Endothelial cell (in vitro differentiated cells): ENCODE data around the gene SCAMP1. TPM values are rescaled to one million over a fixed set of nuclear protein-coding genes. Genes with fewer than 3 reads are reported as not detected.
"Not testable (repeated sequence)": the region's sequence is repeated elsewhere in the genome, so short reads cannot be mapped to it uniquely, and the experiment has no call there.

ENCODE experiments used
- DNase-seq: peaks from one replicate; pipeline ENCODE4 v3.0.0; 2021; ENCODE audit warnings: low spot score
- H3K27ac Mint-ChIP-seq: one replicate; pipeline ENCODE4 v1.8.0; 2021; ENCODE audit warnings: mixed read lengths, inconsistent platforms; ENCODE audit not compliant: unreplicated experiment
- H3K27me3 Mint-ChIP-seq: one replicate; pipeline ENCODE4 v1.8.0; 2021; ENCODE audit warnings: mild to moderate bottlenecking, moderate library complexity, mixed read lengths, inconsistent platforms; ENCODE audit not compliant: unreplicated experiment
- H3K36me3 Mint-ChIP-seq: one replicate; pipeline ENCODE4 v1.8.0; 2021; ENCODE audit warnings: mild to moderate bottlenecking, low read depth, mixed read lengths, inconsistent platforms; ENCODE audit not compliant: unreplicated experiment
- H3K4me1 Mint-ChIP-seq: one replicate; pipeline ENCODE4 v1.8.0; 2021; ENCODE audit warnings: mild to moderate bottlenecking, mixed read lengths, inconsistent platforms; ENCODE audit not compliant: unreplicated experiment
- H3K4me3 Mint-ChIP-seq: one replicate; pipeline ENCODE4 v1.8.0; 2021; ENCODE audit warnings: mild to moderate bottlenecking, mixed read lengths, inconsistent platforms; ENCODE audit not compliant: unreplicated experiment
- H3K9me3 Mint-ChIP-seq: one replicate; pipeline ENCODE4 v1.8.0; 2021; ENCODE audit warnings: mixed read lengths, inconsistent platforms; ENCODE audit not compliant: unreplicated experiment
- total RNA-seq: library from RNA; stranded (reverse); fragmentation: NEBNext Ultra II Directional; extraction: Animal tissue kit (Norgen Biotek cat#: 25700); gene quantifications from one replicate; pipeline ENCODE4 v1.2.1, GENCODE V29; 2021; ENCODE audit not compliant: unreplicated experiment
- TF ChIP-seq, protein P1 (sequence below): fragments of 200-600 bp; sonication (generic); IDR thresholded peaks from one replicate; pipeline ENCODE4 v1.5.0; 2021; ENCODE audit warnings: antibody characterized with exemption; ENCODE audit not compliant: unreplicated experiment

SCAMP1 gene
- total RNA-seq, 1 donor from 2014 or later, result 30.6 TPM

DNA sequence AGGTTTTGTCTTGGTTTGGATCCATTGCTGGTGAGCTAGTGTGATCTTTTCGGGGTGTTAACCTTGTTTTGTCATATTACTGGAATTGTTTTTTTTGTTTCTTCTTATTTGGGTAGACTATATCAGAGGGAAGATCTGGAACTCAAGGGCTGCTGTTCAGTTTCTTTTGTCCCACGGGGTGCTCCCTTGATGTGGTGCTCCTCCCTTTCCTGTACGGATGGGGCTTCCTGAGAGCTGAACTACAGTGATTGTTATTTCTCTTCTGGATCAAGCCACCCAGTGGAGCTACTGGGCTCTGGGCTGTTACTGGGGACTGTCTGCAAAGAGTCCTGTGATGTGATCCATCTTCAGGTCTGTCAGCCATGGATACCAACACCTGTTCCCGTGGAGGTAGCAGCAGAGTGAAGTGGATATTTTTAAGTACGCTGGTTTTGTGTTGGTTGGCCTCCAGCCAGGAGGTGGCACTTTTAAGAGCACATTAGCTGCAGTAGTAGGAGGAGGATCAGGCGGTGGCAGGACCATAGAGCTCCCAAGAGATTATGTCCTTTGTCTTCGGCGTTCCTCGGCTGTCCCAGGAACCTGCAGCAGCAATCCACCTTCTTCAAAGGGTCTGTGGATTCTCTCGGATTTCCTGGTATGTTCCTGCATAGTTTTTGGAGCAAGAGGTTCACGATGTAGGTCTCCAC is 27.2 kb downstream of the SCAMP1 start:
- Mint-ChIP-seq H3K4me1 (no peaks in the 10 kb centered on the region), H3K9me3 (peaks cover 5% of the 10 kb centered on the region), H3K4me3 (no peak overlapping the region), H3K27ac (no peak overlapping the region), H3K36me3 (peaks cover 19% of the 10 kb centered on the region), H3K27me3 (peaks cover 2% of the 10 kb centered on the region)
- DNase-seq, result no peak
- TF ChIP-seq, protein P1, sequence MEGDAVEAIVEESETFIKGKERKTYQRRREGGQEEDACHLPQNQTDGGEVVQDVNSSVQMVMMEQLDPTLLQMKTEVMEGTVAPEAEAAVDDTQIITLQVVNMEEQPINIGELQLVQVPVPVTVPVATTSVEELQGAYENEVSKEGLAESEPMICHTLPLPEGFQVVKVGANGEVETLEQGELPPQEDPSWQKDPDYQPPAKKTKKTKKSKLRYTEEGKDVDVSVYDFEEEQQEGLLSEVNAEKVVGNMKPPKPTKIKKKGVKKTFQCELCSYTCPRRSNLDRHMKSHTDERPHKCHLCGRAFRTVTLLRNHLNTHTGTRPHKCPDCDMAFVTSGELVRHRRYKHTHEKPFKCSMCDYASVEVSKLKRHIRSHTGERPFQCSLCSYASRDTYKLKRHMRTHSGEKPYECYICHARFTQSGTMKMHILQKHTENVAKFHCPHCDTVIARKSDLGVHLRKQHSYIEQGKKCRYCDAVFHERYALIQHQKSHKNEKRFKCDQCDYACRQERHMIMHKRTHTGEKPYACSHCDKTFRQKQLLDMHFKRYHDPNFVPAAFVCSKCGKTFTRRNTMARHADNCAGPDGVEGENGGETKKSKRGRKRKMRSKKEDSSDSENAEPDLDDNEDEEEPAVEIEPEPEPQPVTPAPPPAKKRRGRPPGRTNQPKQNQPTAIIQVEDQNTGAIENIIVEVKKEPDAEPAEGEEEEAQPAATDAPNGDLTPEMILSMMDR, result no peak

DNA sequence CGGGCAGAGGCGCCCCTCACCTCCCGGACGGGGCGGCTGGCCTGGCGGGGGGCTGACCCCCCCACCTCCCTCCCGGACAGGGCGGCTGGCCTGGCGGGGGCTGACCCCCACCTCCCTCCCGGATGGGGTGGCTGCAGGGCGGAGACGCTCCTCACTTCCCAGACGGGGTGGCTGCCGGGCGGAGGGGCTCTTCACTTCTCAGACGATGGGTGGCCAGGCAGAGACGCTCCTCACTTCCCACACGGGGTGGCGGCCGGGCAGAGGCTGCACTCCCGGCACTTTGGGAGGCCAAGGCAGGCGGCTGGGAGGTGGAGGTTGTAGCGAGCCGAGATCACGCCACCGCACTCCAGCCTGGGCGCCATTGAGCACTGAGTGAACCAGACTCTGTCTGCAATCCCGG is 30.9 kb downstream of the SCAMP1 start:
- H3K9me3 Mint-ChIP-seq, H3K27ac Mint-ChIP-seq, H3K27me3 Mint-ChIP-seq, DNase-seq, H3K4me1 Mint-ChIP-seq, H3K4me3 Mint-ChIP-seq: not testable (repeated sequence)
- H3K36me3 Mint-ChIP-seq, result peaks cover 15% of the 10 kb centered on the region

- DNase-seq, result no peak
- no peak overlapping the region for H3K27ac Mint-ChIP-seq
- H3K9me3 Mint-ChIP-seq, result no peaks in the 10 kb centered on the region
- H3K36me3 Mint-ChIP-seq, result no peaks in the 10 kb centered on the region
- H3K4me1 Mint-ChIP-seq, result no peaks in the 10 kb centered on the region
- H3K27me3 Mint-ChIP-seq, result no peaks in the 10 kb centered on the region
- TF ChIP-seq, protein P1, result no peak
- H3K4me3 Mint-ChIP-seq, result no peak overlapping the region
Observed at GRCh38 chr5:78397831-78398230, 37.4 kb downstream of the SCAMP1 start.

DNA sequence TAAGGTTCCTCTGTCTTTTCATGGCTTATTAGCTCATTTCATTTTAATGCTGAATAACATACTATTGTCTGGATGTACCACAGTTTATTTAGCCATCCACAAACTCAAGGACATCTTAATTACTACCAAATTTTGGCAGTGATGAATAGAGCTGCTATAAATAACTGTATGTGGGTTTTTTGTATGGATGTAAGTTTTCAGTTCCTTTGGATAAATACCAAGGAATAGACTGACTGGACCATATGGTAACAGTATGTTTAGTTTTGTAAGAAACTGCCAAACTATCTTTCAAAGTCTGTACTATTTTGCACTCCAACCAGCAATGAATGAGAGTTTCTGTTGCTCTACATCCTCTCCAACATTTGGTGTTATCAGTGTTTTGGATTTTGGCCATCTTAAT is 38.7 kb downstream of the SCAMP1 start:
- Mint-ChIP-seq H3K36me3 (no peaks in the 10 kb centered on the region), H3K27me3 (no peaks in the 10 kb centered on the region), H3K9me3 (no peaks in the 10 kb centered on the region), H3K4me3 (no peak overlapping the region), H3K4me1 (no peaks in the 10 kb centered on the region), H3K27ac (no peak overlapping the region)
- TF ChIP-seq, protein P1, result no peak
- no peak for DNase-seq

DNA sequence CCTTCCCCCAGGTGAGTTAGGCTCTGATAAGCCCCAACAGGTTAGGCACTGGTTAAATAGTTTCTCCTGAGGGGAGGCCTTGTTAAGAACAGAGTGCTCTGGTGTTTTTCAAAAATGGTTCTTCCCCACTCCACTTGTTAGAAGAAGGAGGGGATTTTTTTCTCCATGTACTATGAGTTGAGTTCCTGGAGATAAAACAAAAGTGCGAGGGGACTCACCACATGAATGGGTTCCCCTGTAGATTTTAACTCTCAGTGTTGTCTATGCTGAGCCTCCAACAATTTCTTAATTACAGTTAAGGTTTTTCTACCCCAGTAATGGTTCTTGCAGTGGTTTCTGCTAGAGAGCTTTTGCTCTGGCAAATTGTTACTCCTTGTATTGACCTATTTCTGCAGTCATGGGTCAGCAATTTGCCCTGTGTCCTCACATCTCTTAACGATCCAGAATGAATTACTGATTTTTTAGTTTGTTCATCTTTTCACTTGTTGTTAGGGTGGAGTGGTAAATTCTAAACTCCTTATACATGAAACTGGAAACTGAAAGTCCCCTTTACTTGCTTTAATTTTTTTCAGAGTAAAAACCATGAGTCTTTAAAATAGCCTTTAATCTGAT is 44.4 kb downstream of the SCAMP1 start:
- Mint-ChIP-seq H3K4me3 (no peak overlapping the region), H3K4me1 (peaks cover 2% of the 10 kb centered on the region), H3K27ac (no peak overlapping the region), H3K27me3 (no peaks in the 10 kb centered on the region), H3K36me3 (peaks cover 3% of the 10 kb centered on the region), H3K9me3 (no peaks in the 10 kb centered on the region)
- TF ChIP-seq, protein P1, result no peak
- no peak for DNase-seq
